ENCODE data around the gene ZNF559. TPM values are rescaled to one million over a fixed set of nuclear protein-coding genes. Genes with fewer than 3 reads are reported as not detected.

The ZNF559 gene
- total RNA-seq (2022; extraction: Qiagen RNA extraction): 4.4 to 4.9 TPM (median 4.5 TPM) in 5 replicates

GRCh38 chr19:9323919-9324583 lies at the start of gene ZNF559:
Gene ZNF559, plus strand, starts transcription at chr19:9324179. Its CDS starts 14,371 bp downstream, at chr19:9338550.

GRCh38 chr19:9309139-9309973 lies 14.6 kb upstream of the ZNF559 start, which contains the start of gene ZNF699:
Gene ZNF699, minus strand, starts transcription at chr19:9309838. Its CDS starts 4,719 bp downstream, at chr19:9305119.

GRCh38 chr19:9362905-9363304 lies 38.9 kb downstream of the ZNF559 start, which contains the start of gene ZNF177:
Gene ZNF177, plus strand, starts transcription at chr19:9363013. Its CDS starts 15,299 bp downstream, at chr19:9378312.

Other genes with a start within 250 kb of the ZNF559 start
- not detected in 5 replicates for gene OR1M1, start 237.1 kb upstream of the ZNF559 start, total RNA-seq (2022; extraction: Qiagen RNA extraction)
- not detected in 5 replicates for gene OR7G2, start 216.7 kb upstream of the ZNF559 start, total RNA-seq (2022; extraction: Qiagen RNA extraction)
- not detected in 5 replicates for gene OR7G1, start 208.4 kb upstream of the ZNF559 start, total RNA-seq (2022; extraction: Qiagen RNA extraction)
- not detected in 5 replicates for gene OR7G3, start 197.2 kb upstream of the ZNF559 start, total RNA-seq (2022; extraction: Qiagen RNA extraction)
- 17.2 to 23.1 TPM (median 18.9 TPM) in 5 replicates for gene ZNF317, start 183.8 kb upstream of the ZNF559 start, total RNA-seq (2022; extraction: Qiagen RNA extraction)
- gene OR7D2, start 145.2 kb upstream of the ZNF559 start, total RNA-seq (2022; extraction: Qiagen RNA extraction): not detected in 5 replicates
- gene OR7D4, start 104.6 kb upstream of the ZNF559 start, total RNA-seq (2022; extraction: Qiagen RNA extraction): not detected in 5 replicates
- gene OR7E24, start 73.2 kb upstream of the ZNF559 start, total RNA-seq (2022; extraction: Qiagen RNA extraction): not detected in 5 replicates
- 0.70 to 2.1 TPM (median 1.4 TPM) in 5 replicates for gene ZNF699, start 14.3 kb upstream of the ZNF559 start, total RNA-seq (2022; extraction: Qiagen RNA extraction)
- gene ZNF177, start 38.8 kb downstream of the ZNF559 start, total RNA-seq (2022; extraction: Qiagen RNA extraction): 0.30 to 0.76 TPM (median 0.41 TPM) in 5 replicates
- gene ZNF266, start 111.4 kb downstream of the ZNF559 start, total RNA-seq (2022; extraction: Qiagen RNA extraction): 3.1 to 4.3 TPM (median 3.4 TPM) in 5 replicates
- gene ZNF560, start 174.4 kb downstream of the ZNF559 start, total RNA-seq (2022; extraction: Qiagen RNA extraction): not detected in 5 replicates
- gene ZNF426, start 214.5 kb downstream of the ZNF559 start, total RNA-seq (2022; extraction: Qiagen RNA extraction): 0.73 to 1.2 TPM (median 1.1 TPM) in 5 replicates

Data from A549 treated with Mapracorat at 1 μM for 4 hours (cell line).